Measurements from ENCODE around the gene LSM7.

The LSM7 gene

GRCh38 chr19:2338055-2338615 is 9.7 kb upstream of the LSM7 start:
- DNase-seq (ENCODE audit: low read depth in 3 of 3): no peak

DNA sequence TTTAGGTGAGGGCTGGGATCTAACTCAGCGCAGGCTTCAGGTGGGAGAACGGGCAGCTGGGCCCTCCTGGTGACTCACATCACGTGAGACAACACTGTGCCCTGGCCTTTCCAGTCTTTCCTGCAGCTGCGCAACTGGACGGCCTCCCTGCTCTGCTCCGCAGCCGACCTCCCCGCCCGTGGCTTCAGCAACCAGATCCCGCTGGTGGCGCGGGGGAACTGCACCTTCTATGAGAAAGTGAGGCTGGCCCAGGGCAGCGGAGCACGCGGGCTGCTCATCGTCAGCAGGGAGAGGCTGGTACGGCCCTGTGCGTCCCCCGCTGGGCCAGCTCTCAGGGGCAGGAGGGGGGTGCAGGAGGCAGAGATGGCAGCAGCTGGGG is 8.9 kb upstream of the LSM7 start:
- DNase-seq (ENCODE audit: low read depth in 3 of 3): no peak

DNA sequence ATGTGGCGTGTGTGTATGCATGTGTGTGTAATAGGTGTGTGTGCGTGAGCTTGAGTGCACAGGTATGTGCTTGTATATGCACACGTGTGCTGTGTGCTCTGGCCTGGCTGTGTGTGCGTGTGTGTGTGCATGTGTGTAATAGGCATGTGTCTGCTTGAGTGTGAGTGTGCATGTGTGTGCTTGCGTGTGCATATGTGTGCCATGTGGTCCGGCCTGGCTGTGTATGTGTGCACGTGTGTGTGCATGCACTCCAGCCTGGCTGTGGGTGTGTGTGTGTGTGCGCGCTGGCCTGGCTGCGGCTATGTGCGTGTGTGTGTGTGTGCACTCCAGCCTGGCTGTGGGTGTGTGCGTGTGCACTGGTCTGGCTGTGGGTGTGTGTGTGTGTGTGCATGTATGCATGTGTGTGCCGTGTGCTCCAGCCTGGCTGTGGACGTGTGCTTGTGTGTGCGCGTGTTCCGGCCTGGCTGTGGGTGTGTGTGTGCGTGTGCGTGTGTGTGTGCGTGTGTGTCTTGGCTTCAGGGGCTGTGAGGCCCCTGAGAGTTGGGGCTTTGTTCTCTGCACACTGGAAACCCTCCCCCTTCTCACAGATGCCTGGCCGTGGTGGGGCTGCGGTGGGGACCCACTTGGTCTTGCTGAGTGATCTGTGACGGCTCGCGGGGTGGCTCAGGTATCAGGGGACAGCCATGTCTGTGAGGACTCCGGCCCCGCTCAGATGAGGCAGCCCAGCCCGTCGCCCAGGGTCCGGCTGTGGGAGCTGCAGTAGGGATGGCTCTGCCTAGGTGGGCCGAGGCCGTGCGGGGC is 8.3 kb upstream of the LSM7 start:
- no peak for DNase-seq (ENCODE audit: low read depth in 3 of 3)

GRCh38 chr19:2335848-2336247 is 7.5 kb upstream of the LSM7 start:
- no peak for DNase-seq (ENCODE audit: low read depth in 3 of 3)

GRCh38 chr19:2334986-2335846 is 6.8 kb upstream of the LSM7 start:
- no peak for DNase-seq (ENCODE audit: low read depth in 3 of 3)

- no peak for DNase-seq (ENCODE audit: low read depth in 3 of 3)
Observed at GRCh38 chr19:2334426-2334825, 6.0 kb upstream of the LSM7 start.

GRCh38 chr19:2333807-2334211 is 5.4 kb upstream of the LSM7 start:
- DNase-seq (ENCODE audit: low read depth in 3 of 3): no peak

DNA sequence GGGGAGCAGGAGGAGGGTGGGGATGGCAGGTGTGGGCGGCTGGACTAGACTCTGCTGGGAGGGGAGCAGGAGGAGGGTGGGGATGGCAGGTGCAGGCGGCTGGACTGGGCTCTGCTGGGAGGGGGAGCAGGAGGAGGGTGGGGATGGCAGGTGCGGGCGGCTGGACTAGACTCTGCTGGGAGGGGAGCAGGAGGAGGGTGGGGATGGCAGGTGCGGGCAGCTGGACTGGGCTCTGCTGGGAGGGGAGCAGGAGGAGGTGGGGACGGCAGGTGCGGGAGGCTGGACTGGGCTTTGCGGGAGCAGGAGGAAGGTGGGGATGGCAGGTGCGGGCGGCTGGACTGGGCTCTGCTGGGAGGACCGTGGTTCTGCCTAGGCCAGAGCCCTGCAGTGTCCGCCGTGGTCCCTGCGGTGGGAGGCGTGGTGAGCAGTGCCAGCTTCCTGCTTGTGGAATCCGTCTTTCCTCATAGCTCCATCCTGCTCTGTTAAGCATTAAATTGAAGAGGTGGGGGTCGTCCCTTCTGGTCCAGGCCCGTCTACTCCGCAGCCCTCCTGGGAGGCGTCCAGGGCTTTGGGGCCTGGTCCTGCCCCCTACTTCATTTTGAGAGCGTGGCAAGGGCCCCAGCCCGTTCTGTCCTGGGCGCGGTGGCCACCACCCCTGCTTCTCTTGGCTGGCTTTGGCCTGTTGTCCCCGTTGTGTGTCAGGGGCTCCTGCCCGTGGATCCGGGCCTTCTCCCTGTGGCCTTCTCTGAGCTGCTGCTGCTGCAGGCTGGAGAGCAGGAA is 4.8 kb upstream of the LSM7 start:
- no peak for DNase-seq (ENCODE audit: low read depth in 3 of 3)

- DNase-seq (ENCODE audit: low read depth in 3 of 3): no peak
Observed at GRCh38 chr19:2332341-2333026, 4.1 kb upstream of the LSM7 start.

- DNase-seq (ENCODE audit: low read depth in 3 of 3): no peak
Observed at GRCh38 chr19:2331601-2332246, 3.3 kb upstream of the LSM7 start.

DNA sequence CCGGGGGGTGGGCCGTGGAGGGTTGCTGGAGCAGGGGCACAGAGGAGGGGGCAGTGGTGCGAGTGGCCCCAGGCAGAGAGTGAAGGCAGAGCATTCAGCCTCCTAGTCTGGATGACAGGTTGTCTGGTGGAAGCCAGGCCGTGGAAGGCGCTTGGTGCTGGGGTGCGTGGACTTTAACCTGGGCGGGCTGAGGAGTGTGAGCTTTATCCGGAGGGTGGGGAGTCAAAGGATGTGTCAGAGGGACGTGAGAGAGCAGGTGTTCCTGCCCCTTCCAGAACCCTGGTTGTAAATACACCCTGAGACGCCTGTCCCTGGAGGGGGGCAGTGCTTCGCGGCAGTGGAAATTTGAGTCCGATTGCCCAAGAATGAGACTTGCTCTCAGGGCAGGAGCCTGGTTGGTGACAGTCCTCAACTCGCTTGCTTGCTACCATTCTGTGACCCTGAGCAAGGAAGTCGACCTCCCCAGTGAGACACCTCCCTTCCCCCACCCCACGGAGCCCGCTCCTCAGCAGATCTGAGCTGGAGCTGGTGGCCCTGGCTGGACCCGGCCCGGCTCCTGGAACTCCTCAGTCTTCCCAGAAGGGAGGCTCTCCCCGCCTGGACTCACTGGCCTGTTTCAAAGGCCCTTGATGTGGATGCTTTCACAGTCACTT is 2.4 kb upstream of the LSM7 start:
- DNase-seq (ENCODE audit: low read depth in 3 of 3): no peak

- DNase-seq (ENCODE audit: low read depth in 3 of 3): no peak
Observed at GRCh38 chr19:2330255-2330631, 1.9 kb upstream of the LSM7 start.

DNA sequence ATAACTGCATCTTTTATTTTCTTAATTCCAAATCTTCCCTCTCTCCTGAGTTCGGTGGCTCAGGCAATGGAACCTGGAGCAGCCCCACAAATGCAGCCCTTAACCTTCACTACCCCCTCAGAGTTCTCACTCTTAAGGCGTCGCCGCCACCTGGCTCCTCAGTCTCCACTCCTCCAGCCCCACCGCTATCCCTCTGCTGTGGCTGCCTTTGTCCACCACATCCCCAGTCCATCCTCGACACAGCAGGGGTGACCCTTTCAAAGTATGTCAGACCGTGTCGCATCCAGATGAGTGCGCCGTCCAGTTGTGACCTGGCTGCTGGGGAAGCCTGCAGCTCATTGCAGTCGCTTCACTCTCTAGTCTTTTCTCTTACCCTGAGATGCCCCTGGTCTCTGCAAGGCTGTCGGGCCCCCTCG is 1.1 kb upstream of the LSM7 start:
- DNase-seq (ENCODE audit: low read depth in 3 of 3): no peak

DNA sequence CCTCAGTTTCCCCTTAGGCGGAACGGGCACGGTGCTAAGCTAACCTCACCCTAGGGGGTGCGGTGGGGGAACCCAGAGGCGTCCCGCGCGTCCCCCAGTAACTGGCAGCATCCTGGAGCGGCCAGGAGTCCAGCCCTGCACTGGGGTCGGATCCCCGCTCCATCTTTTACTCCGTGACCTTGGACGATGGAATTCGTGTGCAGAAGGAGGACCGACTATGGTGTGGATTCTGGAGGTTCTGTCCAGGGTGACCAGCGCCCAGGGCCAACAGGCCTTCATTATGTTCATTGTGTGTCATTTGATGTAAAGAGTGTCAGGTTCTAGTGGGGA is 728 bp upstream of the LSM7 start:
- no peak for DNase-seq (ENCODE audit: low read depth in 3 of 3)

DNA sequence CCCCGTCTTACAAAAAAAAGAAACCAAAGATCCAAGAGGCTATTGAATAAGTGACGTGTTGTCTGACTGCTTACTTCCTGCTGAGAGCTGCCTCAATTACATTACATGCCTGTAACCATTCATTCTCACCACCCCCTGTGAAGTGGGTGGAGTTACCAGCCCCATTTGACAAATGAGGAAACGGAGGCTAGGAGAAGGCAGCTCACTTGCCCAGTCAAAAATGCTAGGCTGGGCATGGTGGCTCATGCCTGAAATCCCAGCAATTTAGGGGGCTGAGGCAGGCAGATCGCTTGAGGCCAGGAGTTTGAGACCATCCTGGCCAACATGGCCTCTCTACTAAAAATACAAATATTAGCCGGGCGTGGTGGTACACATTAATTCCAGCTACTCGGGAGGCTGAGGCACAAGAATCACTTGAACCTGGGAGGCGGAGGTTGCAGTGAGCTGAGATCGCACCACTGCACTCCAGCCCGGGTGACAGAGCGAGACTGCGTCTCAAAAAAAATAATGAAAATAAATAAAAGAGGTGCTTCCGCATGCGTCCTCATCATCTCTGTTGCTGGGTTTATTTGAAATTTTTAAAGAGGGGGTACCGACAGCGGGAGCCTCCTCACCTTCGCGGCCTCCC is 499 bp downstream of the LSM7 start:
- peak; percentile 26 to 43 (median 35) for DNase-seq (ENCODE audit: low read depth in 3 of 3)

DNA sequence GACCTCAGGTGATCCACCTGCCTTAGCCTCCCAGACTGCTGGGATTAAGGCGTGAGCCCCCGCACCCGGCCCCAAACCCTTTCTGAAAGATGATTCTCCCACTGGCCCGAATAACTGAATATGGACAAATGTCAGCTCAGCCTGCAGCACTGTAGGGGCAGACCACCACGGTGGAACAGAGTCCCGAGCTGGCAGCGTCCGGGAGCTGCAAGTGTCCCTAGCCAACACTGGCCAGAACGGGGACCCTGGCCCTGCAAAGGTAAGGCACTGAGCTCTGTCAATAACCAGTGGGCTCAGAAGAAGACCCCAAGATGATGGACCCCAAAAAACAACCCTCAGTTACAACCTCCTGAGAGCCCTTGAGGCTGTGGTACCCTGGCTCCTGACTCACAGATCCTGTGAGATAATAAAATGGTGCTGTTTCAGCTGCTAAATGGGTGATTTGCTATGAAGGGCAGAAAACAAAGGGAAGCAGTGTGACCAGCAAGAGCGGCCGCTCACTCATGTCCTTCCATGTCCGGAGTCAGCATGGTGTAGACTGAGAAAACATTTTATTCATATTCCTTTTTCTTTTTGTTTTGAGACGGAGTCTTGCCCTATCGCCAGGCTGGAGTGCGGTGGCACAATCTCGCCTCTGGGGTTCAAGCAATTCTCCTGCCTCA is 1.6 kb downstream of the LSM7 start:
- no peak for DNase-seq (ENCODE audit: low read depth in 3 of 3)

GRCh38 chr19:2325281-2326046 is 2.9 kb downstream of the LSM7 start:
- no peak for DNase-seq (ENCODE audit: low read depth in 3 of 3)

DNA sequence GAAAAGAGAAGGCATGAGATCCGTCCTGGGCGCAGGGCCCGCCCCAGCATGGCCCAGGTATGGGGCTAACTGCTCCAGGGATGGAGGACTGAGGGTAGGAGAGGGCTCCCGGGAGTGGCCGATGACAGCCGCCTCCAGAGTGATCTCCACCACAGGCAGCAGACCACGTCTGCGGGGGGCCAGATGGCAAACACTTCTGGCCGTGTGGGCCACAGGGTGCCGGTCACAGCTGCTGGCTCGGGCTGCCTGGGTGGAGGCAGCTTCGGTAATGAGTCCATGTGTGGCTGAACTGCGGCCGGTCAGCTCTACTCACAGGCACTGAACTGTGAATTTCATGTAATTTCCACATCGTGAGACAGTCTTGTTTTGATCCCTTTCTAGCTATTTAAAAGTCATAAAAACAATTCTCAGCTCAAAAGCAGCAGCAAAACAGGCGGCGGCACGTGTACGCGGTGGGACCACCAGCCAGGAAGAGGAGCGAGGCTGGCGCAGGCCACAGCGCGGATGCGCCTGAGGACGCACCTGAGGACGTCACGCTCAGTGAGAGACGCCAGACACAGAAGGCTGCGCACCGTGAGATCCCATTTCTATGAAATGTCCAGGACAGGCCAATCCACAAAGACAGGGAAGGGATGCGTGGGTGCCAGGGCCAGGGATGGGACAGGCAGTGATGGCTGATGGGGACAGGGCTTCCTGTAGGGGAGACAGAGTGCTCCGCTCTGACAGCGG is 4.0 kb downstream of the LSM7 start:
- DNase-seq (ENCODE audit: low read depth in 3 of 3): no peak

Data from stimulated activated CD4-positive, alpha-beta T cell treated with anti-CD3 and anti-CD28 coated beads, TNF-alpha, amount 100 ng/mL, for 4 hours (primary cell).